Osteoblast (primary cell): Measurements from ENCODE around the gene SULT4A1. TPM values are rescaled to one million over a fixed set of nuclear protein-coding genes. Genes with fewer than 3 reads are reported as not detected.

Experiments
- DNase-seq: peaks from one replicate; pipeline ENCODE4 v3.0.0; 2011; ENCODE audit warnings: low spot score, mixed read lengths; ENCODE audit not compliant: insufficient read length; ENCODE audit errors: missing footprints
- H2AFZ ChIP-seq: 2 replicates; pipeline ENCODE4 v1.6.0; 2011; ENCODE audit warnings: mild to moderate bottlenecking, low read length
- H3K27ac ChIP-seq: 2 replicates; pipeline ENCODE4 v1.5.1; 2011; ENCODE audit warnings: mild to moderate bottlenecking, low read depth, low read length, moderate library complexity
- H3K27me3 ChIP-seq: 2 replicates; pipeline ENCODE4 v1.6.0; 2012; ENCODE audit warnings: mild to moderate bottlenecking, control low read depth, inconsistent platforms, low read length, moderate library complexity; ENCODE audit not compliant: insufficient read depth
- H3K36me3 ChIP-seq: 2 replicates; pipeline ENCODE4 v1.5.1; 2011; ENCODE audit warnings: mild to moderate bottlenecking, low read length, control low read depth, moderate library complexity; ENCODE audit not compliant: insufficient read depth
- H3K4me1 ChIP-seq: 2 replicates; pipeline ENCODE4 v1.5.1; 2011; ENCODE audit warnings: mild to moderate bottlenecking, low read length, control low read depth, moderate library complexity; ENCODE audit not compliant: insufficient read depth
- H3K4me2 ChIP-seq: 2 replicates; pipeline ENCODE4 v1.6.0; 2011; ENCODE audit warnings: mild to moderate bottlenecking, low read length; ENCODE audit not compliant: insufficient read depth
- H3K4me3 ChIP-seq: fragments of 200-600 bp; sonication (generic); 3 replicates; pipeline ENCODE4 v1.5.1; 2012; ENCODE audit warnings: mild to moderate bottlenecking, low read length, inconsistent platforms; ENCODE audit not compliant: insufficient read depth
- H3K79me2 ChIP-seq: 2 replicates; pipeline ENCODE4 v1.6.0; 2012; ENCODE audit warnings: mild to moderate bottlenecking, low read length, control low read depth, inconsistent platforms; ENCODE audit not compliant: insufficient read depth
- H3K9me3 ChIP-seq: 2 replicates; pipeline ENCODE4 v1.5.1; 2011; ENCODE audit warnings: low read depth, low read length, control low read depth
- H4K20me1 ChIP-seq: 2 replicates; pipeline ENCODE4 v1.6.0; 2012; ENCODE audit warnings: mild to moderate bottlenecking, low read length, control low read depth; ENCODE audit not compliant: insufficient read depth
- total RNA-seq: library from RNA; depleted of rRNA; stranded (reverse); fragments of >200 nt; gene quantifications from 2 replicates; pipeline ENCODE4 v1.2.3, GENCODE V29; 2012
- TF ChIP-seq, protein P1 (sequence below): IDR thresholded peaks from 2 replicates; pipeline ENCODE4 v1.5.1; 2011; ENCODE audit warnings: mild to moderate bottlenecking, low read depth, low read length, moderate library complexity; ENCODE audit errors: extremely low read depth

SULT4A1 gene
- total RNA-seq, 1 donor: under 0.01 TPM

GRCh38 chr22:43812890-43813289 lies 49.4 kb downstream of the SULT4A1 start:
- H3K27ac ChIP-seq: peak overlapping the region; percentile 90
- no peaks in the 10 kb centered on the region for H3K27me3 ChIP-seq
- TF ChIP-seq, protein P1, sequence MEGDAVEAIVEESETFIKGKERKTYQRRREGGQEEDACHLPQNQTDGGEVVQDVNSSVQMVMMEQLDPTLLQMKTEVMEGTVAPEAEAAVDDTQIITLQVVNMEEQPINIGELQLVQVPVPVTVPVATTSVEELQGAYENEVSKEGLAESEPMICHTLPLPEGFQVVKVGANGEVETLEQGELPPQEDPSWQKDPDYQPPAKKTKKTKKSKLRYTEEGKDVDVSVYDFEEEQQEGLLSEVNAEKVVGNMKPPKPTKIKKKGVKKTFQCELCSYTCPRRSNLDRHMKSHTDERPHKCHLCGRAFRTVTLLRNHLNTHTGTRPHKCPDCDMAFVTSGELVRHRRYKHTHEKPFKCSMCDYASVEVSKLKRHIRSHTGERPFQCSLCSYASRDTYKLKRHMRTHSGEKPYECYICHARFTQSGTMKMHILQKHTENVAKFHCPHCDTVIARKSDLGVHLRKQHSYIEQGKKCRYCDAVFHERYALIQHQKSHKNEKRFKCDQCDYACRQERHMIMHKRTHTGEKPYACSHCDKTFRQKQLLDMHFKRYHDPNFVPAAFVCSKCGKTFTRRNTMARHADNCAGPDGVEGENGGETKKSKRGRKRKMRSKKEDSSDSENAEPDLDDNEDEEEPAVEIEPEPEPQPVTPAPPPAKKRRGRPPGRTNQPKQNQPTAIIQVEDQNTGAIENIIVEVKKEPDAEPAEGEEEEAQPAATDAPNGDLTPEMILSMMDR: no peak
- H3K4me1 ChIP-seq: peaks cover 18% of the 10 kb centered on the region
- no peak for DNase-seq
- H2AFZ ChIP-seq: peak overlapping the region; percentile 98
- H3K36me3 ChIP-seq: no peaks in the 10 kb centered on the region
- peak overlapping the region; percentile 94 for H3K4me3 ChIP-seq
- peaks cover 9% of the 10 kb centered on the region for H3K79me2 ChIP-seq
- H3K9me3 ChIP-seq: no peaks in the 10 kb centered on the region
- peak overlapping the region; percentile 98 for H3K4me2 ChIP-seq
- no peaks in the 10 kb centered on the region for H4K20me1 ChIP-seq

- Histone ChIP-seq H3K36me3 (no peaks in the 10 kb centered on the region), H3K27me3 (no peaks in the 10 kb centered on the region)
- TF ChIP-seq, protein P1: no peak
Measured at GRCh38 chr22:43812149-43812842, 50.0 kb downstream of the SULT4A1 start, which contains the start of gene EFCAB6. Gene EFCAB6 (minus strand): TSS chr22:43812305. CDS start chr22:43782318, 29,987 bp downstream.

GRCh38 chr22:43811777-43812148 lies 50.5 kb downstream of the SULT4A1 start:
- peaks cover 9% of the 10 kb centered on the region for H3K79me2 ChIP-seq
- no peaks in the 10 kb centered on the region for H3K27me3 ChIP-seq
- TF ChIP-seq, protein P1: no peak
- H3K4me2 ChIP-seq: peak overlapping the region; percentile 98
- peaks cover 18% of the 10 kb centered on the region for H3K4me1 ChIP-seq
- H2AFZ ChIP-seq: peak overlapping the region; percentile 98
- H4K20me1 ChIP-seq: no peaks in the 10 kb centered on the region
- H3K27ac ChIP-seq: peak overlapping the region; percentile 90
- H3K9me3 ChIP-seq: no peaks in the 10 kb centered on the region
- DNase-seq: no peak
- peak overlapping the region; percentile 94 for H3K4me3 ChIP-seq
- H3K36me3 ChIP-seq: no peaks in the 10 kb centered on the region

More at GRCh38 chr22:43812149-43812842, 50.0 kb downstream of the SULT4A1 start, which contains the start of gene EFCAB6:
- peak within 1 kb of the TSS; percentile 90 for H3K27ac ChIP-seq
- peaks cover 18% of the 10 kb centered on the region for H3K4me1 ChIP-seq
- H3K4me2 ChIP-seq: peak within 1 kb of the TSS; percentile 98
- DNase-seq: peak; percentile 98
- H2AFZ ChIP-seq: peak within 1 kb of the TSS; percentile 98
- no peaks in the 10 kb centered on the region for H3K9me3 ChIP-seq
- H4K20me1 ChIP-seq: no peaks in the 10 kb centered on the region
- H3K79me2 ChIP-seq: peaks cover 9% of the 10 kb centered on the region
- H3K4me3 ChIP-seq: peak within 1 kb of the TSS; percentile 94

DNA sequence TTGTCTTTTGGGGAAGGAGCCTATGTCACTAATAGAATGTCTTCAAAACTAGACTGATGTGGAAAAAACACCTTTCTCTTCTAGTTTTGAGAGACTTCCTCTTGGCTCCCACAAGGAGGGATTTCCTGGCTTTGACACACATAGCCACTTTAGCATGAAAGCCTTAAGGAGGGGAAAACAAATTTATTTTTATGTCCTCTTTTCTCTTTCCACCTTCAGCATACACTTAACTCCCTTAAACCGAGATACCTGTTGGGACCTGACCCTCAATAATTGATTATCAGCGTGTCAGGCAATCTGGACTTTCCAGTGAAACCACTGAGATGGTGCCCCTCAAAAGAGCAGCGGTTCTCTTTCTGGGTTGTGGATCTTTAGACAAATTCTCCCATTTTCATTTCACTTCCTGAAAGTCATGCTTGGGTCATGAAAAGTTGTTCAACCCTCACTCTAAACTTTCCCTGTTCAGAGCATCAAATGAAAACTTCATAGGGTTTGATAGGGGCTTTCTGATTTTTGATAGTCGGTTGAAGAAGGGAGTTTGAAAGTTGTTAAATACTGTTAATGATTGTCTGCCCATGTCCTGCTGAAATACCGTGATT lies 59.3 kb downstream of the SULT4A1 start:
- TF ChIP-seq, protein P1: no peak

More for the DNA sequence above, 59.3 kb downstream of the SULT4A1 start:
- Histone ChIP-seq H3K27me3 (peaks cover 6% of the 10 kb centered on the region), H3K4me1 (no peaks in the 10 kb centered on the region), H2AFZ (no peak overlapping the region), H3K79me2 (no peaks in the 10 kb centered on the region), H3K4me3 (no peak overlapping the region), H3K27ac (no peak overlapping the region), H3K36me3 (no peaks in the 10 kb centered on the region), H4K20me1 (no peaks in the 10 kb centered on the region), H3K9me3 (no peaks in the 10 kb centered on the region), H3K4me2 (no peak overlapping the region)
- DNase-seq: no peak
